Kidney (tissue), 14 donors: ENCODE results near the gene ZBTB11. TPM values are rescaled to one million over a fixed set of nuclear protein-coding genes. Genes with fewer than 3 reads are reported as not detected.

Experiments used
- DNase-seq, 5 donors: peaks; one replicate each; pipeline ENCODE4 v3.0.0-alpha.2; 2013 to 2020
- FAIRE-seq: peaks from 2 replicates; lab custom pipeline; 2012; peaks lifted over from hg19 to GRCh38; lab: Jason Lieb, UNC
- H3K27ac ChIP-seq, 2 donors: one replicate each; pipeline ENCODE4 v1.7.0; 2013; ENCODE audit warnings: low read depth in 2 of 2, low read length in 2 of 2, inconsistent platforms in 1 of 2
- H3K27me3 ChIP-seq: one replicate; pipeline ENCODE4 v1.7.1; 2013; ENCODE audit warnings: low read length, inconsistent platforms; ENCODE audit not compliant: control insufficient read depth, insufficient read depth
- H3K36me3 ChIP-seq, 3 donors: one replicate each; pipeline versions ENCODE4 v1.7.0 to v1.7.1; 2013; ENCODE audit warnings: low read length in 3 of 3, control low read depth in 1 of 3, inconsistent platforms in 1 of 3; ENCODE audit not compliant: insufficient read depth in 3 of 3, control insufficient read depth in 2 of 3
- H3K4me1 ChIP-seq, 3 donors: one replicate each; pipeline versions ENCODE4 v1.7.0 to v1.7.1; 2013; ENCODE audit warnings: low read length in 3 of 3, inconsistent platforms in 1 of 3, low read depth in 1 of 3; ENCODE audit not compliant: control insufficient read depth in 2 of 3, insufficient read depth in 2 of 3
- H3K4me3 ChIP-seq, 3 donors: one replicate each; pipeline versions ENCODE4 v1.7.0 to v1.8.1; 2013; ENCODE audit warnings: low read length in 3 of 3, control low read depth in 1 of 3, inconsistent platforms in 1 of 3
- H3K9ac ChIP-seq, 3 donors: one replicate each; pipeline versions ENCODE4 v1.7.0 to v1.7.1; 2013; ENCODE audit warnings: low read length in 3 of 3, control low read depth in 1 of 3, inconsistent platforms in 1 of 3
- H3K9me3 ChIP-seq, 3 donors: one replicate each; pipeline versions ENCODE4 v1.7.0 to v1.7.1; 2013; ENCODE audit warnings: low read length in 3 of 3, control low read depth in 1 of 3, inconsistent platforms in 1 of 3; ENCODE audit not compliant: control insufficient read depth in 2 of 3, insufficient read depth in 1 of 3
- intact Hi-C: fragments of 100-400 bp; cut with DNase I; formaldehyde crosslinking; loops from one replicate; pipeline ENCODE4 v1.11.1; 2022
- polyA plus RNA-seq: library from polyadenylated mRNA; stranded (reverse); fragments of 350-450 nt; fragmentation: Illumina TruSeq; extraction: RNeasy Lipid Tissue Mini Kit (QIAGEN cat#74804); gene quantifications from one replicate; pipeline ENCODE4 v1.2.3, GENCODE V29; 2014; ENCODE audit warnings: low read depth, low replicate concordance; ENCODE audit not compliant: insufficient read depth
- total RNA-seq: library from RNA; stranded (reverse); fragmentation: NEBNext Ultra II Directional; extraction: Animal tissue kit (Norgen Biotek cat#: 25700); gene quantifications from one replicate; pipeline ENCODE4 v1.2.1, GENCODE V29; 2021
- TF ChIP-seq, protein P1 (sequence below): IDR thresholded peaks from 3 replicates; pipeline ENCODE4 v1.5.1; 2012; ENCODE audit warnings: mild to moderate bottlenecking, moderate library complexity, borderline replicate concordance; ENCODE audit not compliant: insufficient read depth; ENCODE audit errors: extremely low read depth
- donor health status: control.
- donor health status: control.
- donor health status: control.
- donor health status: control.
- donor health status: control.
- donor health status: DM: yes; HTN: yes; CAD: no.
- donor health status: Normal renal cell carcinoma (clear cell type).

Gene ZBTB11
- total and polyA plus RNA-seq, 2 donors from 2014 or later = 4.7 to 14.1 TPM

DNA sequence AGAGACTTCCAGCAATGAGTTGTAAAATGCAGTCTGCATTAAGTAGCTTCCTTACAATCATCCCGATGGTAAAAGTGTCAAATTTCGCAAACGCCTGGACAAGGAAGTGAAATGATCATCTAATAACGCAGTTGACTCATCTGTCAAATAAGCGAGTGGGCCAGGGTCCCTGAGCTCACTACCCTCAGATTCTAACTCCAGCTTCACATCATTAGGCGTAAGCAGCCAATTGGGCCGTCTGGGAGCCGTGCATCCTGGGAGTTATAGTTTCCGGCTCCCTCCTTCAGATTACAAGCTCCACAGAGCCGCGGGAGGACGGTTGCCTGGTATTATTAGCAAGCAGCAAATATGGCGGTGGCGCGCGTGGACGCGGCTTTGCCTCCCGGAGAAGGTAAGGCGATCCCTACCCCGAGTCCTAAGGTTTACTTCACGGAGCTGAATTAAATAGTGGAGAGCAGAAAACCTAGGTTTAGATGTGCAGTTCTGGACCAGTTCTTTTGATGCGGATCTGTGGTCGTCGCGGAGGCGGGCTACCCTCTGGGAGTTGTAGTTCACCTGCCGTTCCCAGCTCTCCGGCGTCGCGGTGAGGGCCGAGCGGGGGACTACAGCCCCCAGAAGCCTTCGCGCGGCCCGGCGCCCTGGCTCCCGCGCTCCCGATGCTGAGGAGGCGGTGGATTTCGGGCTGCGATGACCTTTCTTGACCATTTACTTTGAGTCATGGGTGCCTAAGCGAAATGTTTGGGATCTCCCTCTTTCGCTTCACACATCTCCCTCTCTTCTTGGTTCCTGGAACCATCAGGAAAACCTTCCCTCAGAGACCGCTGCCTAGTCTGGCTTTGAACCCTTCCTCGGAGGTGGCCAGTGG, 47.6 kb upstream of the ZBTB11 start, which contains the start of gene CEP97:
TSS of gene CEP97 (plus strand) at position 286 of the 865 bp plus-strand sequence. CDS start at position 349, 63 bp downstream.
- Histone ChIP-seq H3K36me3 (no peaks in the 10 kb centered on the region), H3K9me3 (no peaks in the 10 kb centered on the region), H3K4me1 (peaks cover 0 to 3% (median 0%) of the 10 kb centered on the region in 3 donors), H3K27me3 (no peaks in the 10 kb centered on the region), H3K9ac (peak within 1 kb of the TSS; percentile 81 to 94 (median 87)), H3K4me3 (peak within 1 kb of the TSS; percentile 92 to 99 (median 97)), H3K27ac (peak within 1 kb of the TSS; percentile 75 to 96)
- peak; percentile 93 to 98 (median 96) for DNase-seq
- intact Hi-C loops = no loop called here
- TF ChIP-seq, protein P1, sequence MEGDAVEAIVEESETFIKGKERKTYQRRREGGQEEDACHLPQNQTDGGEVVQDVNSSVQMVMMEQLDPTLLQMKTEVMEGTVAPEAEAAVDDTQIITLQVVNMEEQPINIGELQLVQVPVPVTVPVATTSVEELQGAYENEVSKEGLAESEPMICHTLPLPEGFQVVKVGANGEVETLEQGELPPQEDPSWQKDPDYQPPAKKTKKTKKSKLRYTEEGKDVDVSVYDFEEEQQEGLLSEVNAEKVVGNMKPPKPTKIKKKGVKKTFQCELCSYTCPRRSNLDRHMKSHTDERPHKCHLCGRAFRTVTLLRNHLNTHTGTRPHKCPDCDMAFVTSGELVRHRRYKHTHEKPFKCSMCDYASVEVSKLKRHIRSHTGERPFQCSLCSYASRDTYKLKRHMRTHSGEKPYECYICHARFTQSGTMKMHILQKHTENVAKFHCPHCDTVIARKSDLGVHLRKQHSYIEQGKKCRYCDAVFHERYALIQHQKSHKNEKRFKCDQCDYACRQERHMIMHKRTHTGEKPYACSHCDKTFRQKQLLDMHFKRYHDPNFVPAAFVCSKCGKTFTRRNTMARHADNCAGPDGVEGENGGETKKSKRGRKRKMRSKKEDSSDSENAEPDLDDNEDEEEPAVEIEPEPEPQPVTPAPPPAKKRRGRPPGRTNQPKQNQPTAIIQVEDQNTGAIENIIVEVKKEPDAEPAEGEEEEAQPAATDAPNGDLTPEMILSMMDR = no peak
- peak; percentile 61 for FAIRE-seq

GRCh38 chr3:101722394-101723173, 45.7 kb upstream of the ZBTB11 start:
- no peaks in the 10 kb centered on the region for H3K9me3 ChIP-seq
- DNase-seq (no peak), FAIRE-seq (no peak)
- intact Hi-C loops = no loop called here
- H3K36me3 ChIP-seq = no peaks in the 10 kb centered on the region
- no peak overlapping the region for H3K9ac ChIP-seq
- H3K4me1 ChIP-seq = peaks cover 0 to 3% (median 0%) of the 10 kb centered on the region in 3 donors
- H3K27ac ChIP-seq = no peak overlapping the region
- H3K4me3 ChIP-seq = no peak overlapping the region
- H3K27me3 ChIP-seq = no peaks in the 10 kb centered on the region
- TF ChIP-seq, protein P1 = no peak

DNA sequence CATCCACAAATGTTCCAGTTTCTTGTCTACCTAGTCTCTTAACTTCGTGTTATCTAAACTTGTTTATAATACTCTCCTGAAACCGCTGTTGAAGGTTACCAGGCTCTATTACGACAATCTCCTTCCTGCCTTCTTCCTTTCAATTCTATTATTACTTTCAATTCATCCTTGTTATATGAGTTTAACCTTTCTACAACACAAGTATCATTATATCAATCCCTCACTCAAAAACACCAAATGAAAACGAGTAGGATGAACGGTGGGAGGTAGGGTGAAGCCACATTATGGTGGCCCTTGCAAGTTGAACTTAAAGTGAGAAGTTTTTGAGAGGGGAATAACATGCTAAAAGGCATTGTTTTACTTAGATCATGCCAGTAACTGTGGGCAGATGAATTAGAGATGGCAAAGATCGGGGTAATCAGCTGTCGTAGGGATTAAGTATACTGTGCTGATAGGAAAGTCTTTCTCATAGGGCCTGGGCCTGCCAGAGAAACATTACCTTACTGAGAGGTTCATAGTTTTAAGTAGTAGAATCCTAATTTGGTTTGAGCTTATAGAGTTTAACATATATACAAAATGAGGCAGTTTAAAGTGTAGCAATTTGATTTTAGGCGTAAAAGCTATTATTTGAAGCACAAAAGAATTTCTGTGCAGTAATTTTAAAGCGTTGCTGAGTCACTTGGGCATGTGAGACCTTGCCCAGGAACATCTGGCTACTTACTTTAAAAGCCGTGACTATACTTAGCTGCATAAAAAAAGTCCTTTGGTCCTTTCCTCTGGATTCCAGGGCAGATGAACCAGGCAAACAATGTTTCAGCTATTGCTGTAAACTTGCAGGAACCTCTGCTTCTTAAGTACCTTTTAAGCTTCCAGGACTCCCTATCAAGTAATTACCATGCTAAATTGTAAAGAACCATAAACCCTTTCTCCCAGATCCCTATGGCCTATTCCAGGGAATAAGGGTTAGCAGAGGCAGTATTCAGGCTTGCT, 44.2 kb upstream of the ZBTB11 start:
- no peak overlapping the region for H3K9ac ChIP-seq
- TF ChIP-seq, protein P1 = no peak
- FAIRE-seq = no peak

More for the DNA sequence above, 44.2 kb upstream of the ZBTB11 start:
- peaks cover 0 to 3% (median 0%) of the 10 kb centered on the region in 3 donors for H3K4me1 ChIP-seq
- no peaks in the 10 kb centered on the region for H3K9me3 ChIP-seq
- H3K4me3 ChIP-seq = no peak overlapping the region
- intact Hi-C loops = no loop called here
- no peak for DNase-seq
- H3K27ac ChIP-seq = no peak overlapping the region
- no peaks in the 10 kb centered on the region for H3K36me3 ChIP-seq
- no peaks in the 10 kb centered on the region for H3K27me3 ChIP-seq
